K562 (cell line): ENCODE data around the gene MPPED1. TPM values are rescaled to one million over a fixed set of nuclear protein-coding genes. Genes with fewer than 3 reads are reported as not detected.

Experiments
- ATAC-seq: fragments of 200-7000 bp; cut with Tn5 transposase; 3 replicates; pipeline ENCODE4 v1.9.1; 2020; ENCODE audit warnings: moderate library complexity
- BruUV-seq: library from RNA; stranded (reverse); fragments of 400-500 nt; replicated peaks from 2 replicates; lab custom pipeline; 2021; lab: Mats Ljungman, UMichigan
- CTCF ChIA-PET: fragments of 300-600 bp; formaldehyde crosslinking; extraction: SDS; loops from one replicate; lab custom pipeline; 2021; ENCODE audit warnings: low intra/inter-chr PET ratio; lab: Yijun Ruan, JAX
- POLR2A ChIA-PET: fragments of 300-600, 350-650 bp; sonication (Branson Sonifier 250); formaldehyde crosslinking; extraction: SDS; loops from one replicate; lab custom pipeline; 2021; ENCODE audit warnings: antibody characterized with exemption, inconsistent platforms; lab: Yijun Ruan, JAX
- DNase-seq, 4 experiments: peaks; one replicate each; pipeline versions ENCODE4 v3.0.0 to v3.0.0-alpha.2; 2011 to 2018; ENCODE audit warnings: low spot score in 3 of 4, mixed read lengths in 3 of 4; ENCODE audit errors: extremely low read depth in 1 of 4
- FAIRE-seq: peaks from 2 replicates; lab custom pipeline; 2011; peaks lifted over from hg19 to GRCh38; lab: Jason Lieb, UNC
- H2AFZ ChIP-seq: 2 replicates; pipeline ENCODE4 v1.6.0; 2011; ENCODE audit warnings: low read depth, low read length, control low read depth, inconsistent platforms
- H3K27ac ChIP-seq: fragments of 200-600 bp; 3 replicates; pipeline ENCODE4 v1.8.0; 2011; ENCODE audit warnings: low read depth, mild to moderate bottlenecking, control low read depth, inconsistent platforms, low read length, moderate library complexity, mixed read lengths; ENCODE audit errors: extremely low read depth
- H3K27me3 ChIP-seq, 2 experiments: fragments of 300-600 bp in 1 of 2; 2 replicates in 1 of 2; 3 replicates in 1 of 2; pipeline versions ENCODE4 v1.6.0 to v1.8.0; 2011; ENCODE audit warnings: inconsistent platforms in 2 of 2, low read length in 2 of 2, mild to moderate bottlenecking in 1 of 2, mixed read lengths in 1 of 2, moderate library complexity in 1 of 2; ENCODE audit not compliant: control insufficient read depth in 2 of 2, insufficient read depth in 2 of 2
- H3K36me3 ChIP-seq: fragments of 300-600 bp; 3 replicates; pipeline ENCODE4 v1.8.0; 2011; ENCODE audit warnings: mild to moderate bottlenecking, low read length, inconsistent platforms; ENCODE audit not compliant: control insufficient read depth, insufficient read depth
- H3K4me1 ChIP-seq, 2 experiments: fragments of 200-600 bp in 1 of 2; replicated peaks in 1 of 2; 2 replicates in 1 of 2; 3 replicates in 1 of 2; pipeline versions ENCODE4 v1.5.1 to v1.8.0; 2011; ENCODE audit warnings: inconsistent platforms in 2 of 2, low read length in 2 of 2, mild to moderate bottlenecking in 1 of 2, mixed read lengths in 1 of 2, moderate library complexity in 1 of 2; ENCODE audit not compliant: control insufficient read depth in 2 of 2, insufficient read depth in 2 of 2
- H3K4me2 ChIP-seq: 2 replicates; pipeline ENCODE4 v1.6.1; 2011; ENCODE audit warnings: low read length, control low read depth, inconsistent platforms, mixed read lengths; ENCODE audit not compliant: insufficient read depth
- H3K4me3 ChIP-seq: fragments of 200-600 bp; sonication (generic), shearing (Covaris generic); 2 replicates; pipeline ENCODE4 v1.5.1; 2016; ENCODE audit warnings: control low read depth, inconsistent platforms
- H3K79me2 ChIP-seq: fragments of 200-600 bp; 3 replicates; pipeline ENCODE4 v1.8.0; 2011; ENCODE audit warnings: low read length, inconsistent platforms; ENCODE audit not compliant: control insufficient read depth, insufficient read depth
- H3K9ac ChIP-seq, 2 experiments: 2 replicates each; pipeline versions ENCODE4 v1.6.0 to v1.6.1; 2011; ENCODE audit warnings: low read depth in 2 of 2, low read length in 2 of 2, control low read depth in 1 of 2, inconsistent platforms in 1 of 2, mild to moderate bottlenecking in 1 of 2, mixed read lengths in 1 of 2; ENCODE audit not compliant: insufficient read depth in 1 of 2
- H3K9me1 ChIP-seq: one replicate; pipeline ENCODE4 v1.6.0; 2011; ENCODE audit warnings: inconsistent platforms, mild to moderate bottlenecking, low read length, moderate library complexity; ENCODE audit not compliant: control insufficient read depth, insufficient read depth
- H3K9me3 ChIP-seq: replicated peaks from 2 replicates; pipeline ENCODE4 v1.5.1; 2011; ENCODE audit warnings: low read depth, low read length, inconsistent platforms; ENCODE audit not compliant: control insufficient read depth, insufficient read depth
- H4K20me1 ChIP-seq: replicated peaks from 2 replicates; pipeline ENCODE4 v1.6.1; 2011; ENCODE audit warnings: low read length, inconsistent platforms, mixed read lengths; ENCODE audit not compliant: control insufficient read depth, insufficient read depth
- BRD9 ChIP-seq: fragments of 450-650 bp; IDR thresholded peaks from 2 replicates; pipeline ENCODE4 v1.6.1; 2018; ENCODE audit warnings: low read depth; ENCODE audit not compliant: partially characterized antibody
- HMG20A ChIP-seq: fragments of 450-650 bp; formaldehyde crosslinking; conservative IDR thresholded peaks from 2 replicates; pipeline ENCODE4 v1.4.0; 2020; ENCODE audit warnings: mild to moderate bottlenecking, mixed read lengths
- NCOA1 ChIP-seq: fragments of 450-650 bp; IDR thresholded peaks from 2 replicates; pipeline ENCODE4 v1.6.1; 2016; ENCODE audit warnings: low read depth
- RHOXF2B ChIP-seq: fragments of 250-450 bp; sonication (Bioruptor Pico); conservative IDR thresholded peaks from 2 replicates; pipeline ENCODE4 v1.5.1; 2021
- ZFP36 ChIP-seq: fragments of 150-350 bp; IDR thresholded peaks from 2 replicates; pipeline ENCODE4 v1.6.1; 2018; ENCODE audit warnings: low read length, low read depth; ENCODE audit not compliant: partially characterized antibody
- ZNF76 ChIP-seq: fragments of 250-450 bp; sonication (Bioruptor Pico); IDR thresholded peaks from 2 replicates; pipeline ENCODE4 v1.4.0; 2020; ENCODE audit warnings: mild to moderate bottlenecking, moderate library complexity, borderline replicate concordance
- ZNF785 ChIP-seq: fragments of 250-450 bp; sonication (Bioruptor Pico); IDR thresholded peaks from 2 replicates; pipeline ENCODE4 v1.4.0; 2020; ENCODE audit warnings: mild to moderate bottlenecking
- whole genome bisulfite sequencing: fragments of 100-300 bp; shearing (Covaris generic); methylation state at CpG from one replicate; pipeline ENCODE4 v1.1.6; 2016; ENCODE audit warnings: low coverage, mixed read lengths; ENCODE audit not compliant: insufficient coverage; ENCODE audit errors: missing lambda C conversion rate; 5-methylcytosine and 5-hydroxymethylcytosine counted together
- in situ Hi-C: fragments of 300-500 bp; cut with MboI; formaldehyde crosslinking; loops from 4 replicates; pipeline ENCODE4 v1.15.0; 2018; ENCODE audit warnings: inconsistent platforms, mixed read lengths
- intact Hi-C: fragments of 100-400 bp; cut with micrococcal nuclease; formaldehyde crosslinking; loops from 2 replicates; pipeline ENCODE4 v1.14.2; 2022
- polyA plus RNA-seq, 8 experiments: library from polyadenylated mRNA; depleted of rRNA in 4 of 8; stranded (reverse) in 5 of 8; unstranded in 3 of 8; fragments of >200 nt; fragmentation: Nextera tagmentation in 2 of 8; fragmentation: Illumina TruSeq in 1 of 8; extraction: Ambion mirVana in 2 of 8; extraction: Trizol in 1 of 8; gene quantifications; 2 replicates each; pipeline versions ENCODE4 v1.2.1 to v1.2.3, GENCODE V29; 2011 to 2014; ENCODE audit warnings: inconsistent platforms in 1 of 8, missing spikeins in 1 of 8
- total RNA-seq, 7 experiments: library from RNA; depleted of rRNA in 6 of 7; stranded (reverse); fragments of >200 nt in 6 of 7; fragmentation: Illumina TruSeq in 2 of 7; extraction: Trizol in 2 of 7; gene quantifications; 2 replicates each; pipeline versions ENCODE4 v1.2.1 to v1.2.3, GENCODE V29; 2011 to 2021; ENCODE audit warnings: low replicate concordance in 1 of 7

The MPPED1 gene
- total and polyA plus RNA-seq, 9 of the 15 experiments (the other 6 are each of a cell fraction or from before 2014, with no cell fraction given), result not detected

DNA sequence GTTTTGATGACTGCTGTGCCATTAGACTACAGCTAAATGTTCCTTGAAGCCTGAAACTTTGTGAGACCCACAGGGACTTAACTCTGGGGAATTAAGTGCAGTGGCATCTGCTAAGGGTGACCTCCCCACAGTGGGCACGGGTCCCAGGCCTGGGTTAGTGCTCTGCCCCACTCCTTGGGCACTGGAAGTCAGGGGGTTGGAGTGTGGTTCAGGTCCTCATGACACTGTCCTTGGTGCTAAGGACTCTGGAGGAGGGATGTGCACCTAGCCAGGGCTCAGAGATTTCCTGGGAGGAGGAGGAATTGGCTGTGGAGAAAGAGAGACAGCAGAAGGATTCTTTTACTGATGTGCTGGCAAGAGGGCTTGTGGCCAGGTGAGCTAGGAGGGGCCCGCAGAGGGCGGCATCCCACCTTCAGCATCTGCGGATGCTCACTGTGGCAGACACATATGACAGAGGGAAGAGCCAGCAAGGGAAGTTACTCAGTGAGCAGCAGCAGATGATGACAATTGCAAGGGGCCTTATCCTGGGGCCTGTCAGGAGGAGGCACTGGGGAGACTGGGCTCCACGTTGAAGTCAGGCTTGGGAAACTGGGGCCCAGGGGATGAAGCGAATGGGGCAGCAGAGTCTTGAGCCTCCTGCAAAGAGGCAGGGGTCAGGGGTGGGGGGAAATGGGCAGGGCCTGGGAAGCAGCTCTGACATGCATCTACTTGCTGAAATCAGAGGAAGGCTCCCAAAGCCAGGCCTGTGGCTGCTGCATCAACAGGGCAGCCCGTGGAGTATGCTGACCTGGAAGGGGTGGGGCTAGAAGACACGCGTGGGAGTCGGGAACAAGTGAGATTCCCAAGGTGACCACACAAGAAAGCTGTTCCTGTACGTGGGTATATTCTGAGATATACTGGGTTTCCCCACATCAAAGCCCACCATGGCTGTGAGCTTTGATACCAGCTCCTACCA is 144.0 kb downstream of the MPPED1 start:
- ChIA-PET POLR2A (no interaction called here), CTCF (no interaction called here)
- in situ Hi-C loops (no loop called here), intact Hi-C loops (no loop called here)
- TF ChIP-seq ZNF785 (CRISPR knock-in tag) (no peak), BRD9 (no peak), ZNF76 (no peak), ZFP36 (no peak), NCOA1 (no peak), RHOXF2B (CRISPR knock-in tag) (no peak), HMG20A (CRISPR knock-in tag) (no peak)
- ATAC-seq (no peak), DNase-seq (no peak), FAIRE-seq (no peak)
- Histone ChIP-seq H3K36me3 (no peaks in the 10 kb centered on the region), H4K20me1 (no peaks in the 10 kb centered on the region), H3K4me1 (no peaks in the 10 kb centered on the region), H3K79me2 (no peaks in the 10 kb centered on the region), H3K27ac (no peak overlapping the region), H2AFZ (no peak overlapping the region), H3K4me2 (no peak overlapping the region), H3K9me1 (no peaks in the 10 kb centered on the region), H3K27me3 (no peaks in the 10 kb centered on the region; a peak in 1 of 5 replicates), H3K4me3 (no peak overlapping the region), H3K9ac (no peak overlapping the region), H3K9me3 (no peaks in the 10 kb centered on the region)
- BruUV-seq, result no TSS peak
- WGBS, result 0% methylated on average over 10 of the region's 11 CpGs

Other genes with a start within 250 kb of the MPPED1 start
- 110 and 158 TPM in 2 replicates for gene TTLL12, start 224.9 kb upstream of the MPPED1 start, total RNA-seq (2014; rRNA removed)
- 15.6 and 19.4 TPM in 2 replicates for gene TTLL12, start 224.9 kb upstream of the MPPED1 start, total RNA-seq (2014; rRNA removed; fragmentation: Illumina TruSeq; extraction: Trizol)
- gene TTLL12, start 224.9 kb upstream of the MPPED1 start, total RNA-seq (2015; rRNA removed; fragmentation: Illumina TruSeq; extraction: Trizol), result 43.0 and 46.7 TPM in 2 replicates
- 125 and 128 TPM in 2 replicates for gene TTLL12, start 224.9 kb upstream of the MPPED1 start, total RNA-seq (2021)
- 34.1 and 51.4 TPM in 2 replicates for gene TTLL12, start 224.9 kb upstream of the MPPED1 start, polyA plus RNA-seq (2011; rRNA removed)
- 70.4 and 136 TPM in 2 replicates for gene TTLL12, start 224.9 kb upstream of the MPPED1 start, polyA plus RNA-seq (2014; fragmentation: Illumina TruSeq; extraction: Trizol)
- gene TTLL12, start 224.9 kb upstream of the MPPED1 start, polyA plus RNA-seq (2014; fragmentation: Nextera tagmentation; extraction: Ambion mirVana), result 1 to 10 TPM; 1.3 to 1.6 TPM
- 75.2 and 82.3 TPM in 2 replicates for gene TTLL12, start 224.9 kb upstream of the MPPED1 start, polyA plus RNA-seq (2014; rRNA removed)
- gene SCUBE1, start 68.6 kb upstream of the MPPED1 start, total RNA-seq (2014; rRNA removed), result under 0.01 TPM in 1 of 2 replicates, not detected in the other
- gene SCUBE1, start 68.6 kb upstream of the MPPED1 start, total RNA-seq (2014; rRNA removed; fragmentation: Illumina TruSeq; extraction: Trizol), result not detected in 2 replicates
- gene SCUBE1, start 68.6 kb upstream of the MPPED1 start, total RNA-seq (2015; rRNA removed; fragmentation: Illumina TruSeq; extraction: Trizol), result 0.04 TPM in 1 of 2 replicates, not detected in the other
- gene SCUBE1, start 68.6 kb upstream of the MPPED1 start, total RNA-seq (2021), result 0.02 and 0.29 TPM in 2 replicates
- 0.01 and 0.47 TPM in 2 replicates for gene SCUBE1, start 68.6 kb upstream of the MPPED1 start, polyA plus RNA-seq (2011; rRNA removed)
- 0.03 TPM in 1 of 2 replicates, not detected in the other for gene SCUBE1, start 68.6 kb upstream of the MPPED1 start, polyA plus RNA-seq (2014; fragmentation: Illumina TruSeq; extraction: Trizol)
- not detected for gene SCUBE1, start 68.6 kb upstream of the MPPED1 start, polyA plus RNA-seq (2014; fragmentation: Nextera tagmentation; extraction: Ambion mirVana)
- gene SCUBE1, start 68.6 kb upstream of the MPPED1 start, polyA plus RNA-seq (2014; rRNA removed), result not detected in 2 replicates